SK-N-SH treated with all-trans-retinoic acid at 6 μM for 48 hours (cell line): Measurements from ENCODE around the gene EPN3.

Experiments
- ATAC-seq: fragments of 200-7000 bp; cut with Tn5 transposase; 3 replicates; pipeline ENCODE4 v1.9.1; 2020; ENCODE audit warnings: mild to moderate bottlenecking, moderate library complexity
- CSDC2 ChIP-seq: fragments of 250-450 bp; sonication (Bioruptor Pico); IDR thresholded peaks from 2 replicates; pipeline ENCODE4 v1.5.0; 2020; ENCODE audit warnings: mild to moderate bottlenecking, moderate library complexity
- CSRNP3 ChIP-seq: fragments of 250-450 bp; sonication (Bioruptor Pico); IDR thresholded peaks from 2 replicates; pipeline ENCODE4 v1.5.1; 2021; ENCODE audit warnings: mild to moderate bottlenecking, moderate library complexity
- ESRRG ChIP-seq: fragments of 250-450 bp; sonication (Bioruptor Pico); IDR thresholded peaks from 2 replicates; pipeline ENCODE4 v1.6.1; 2021; ENCODE audit warnings: mild to moderate bottlenecking
- ISL1 ChIP-seq: fragments of 250-450 bp; sonication (Bioruptor Pico); IDR thresholded peaks from 2 replicates; pipeline ENCODE4 v2.1.2; 2022; ENCODE audit warnings: mild to moderate bottlenecking, moderate library complexity
- OSR1 ChIP-seq: fragments of 250-450 bp; sonication (Bioruptor Pico); IDR thresholded peaks from 2 replicates; pipeline ENCODE4 v1.8.0; 2022; ENCODE audit warnings: moderate library complexity, mild to moderate bottlenecking, inconsistent platforms
- PATZ1 ChIP-seq: fragments of 250-450 bp; sonication (Bioruptor Pico); IDR thresholded peaks from 2 replicates; pipeline ENCODE4 v1.8.0; 2020; ENCODE audit warnings: mild to moderate bottlenecking, moderate library complexity, borderline replicate concordance
- POU6F1 ChIP-seq: fragments of 250-450 bp; sonication (Bioruptor Pico); IDR thresholded peaks from 2 replicates; pipeline ENCODE4 v1.8.0; 2021; ENCODE audit warnings: low read depth, mild to moderate bottlenecking, moderate library complexity, borderline replicate concordance
- PPARA ChIP-seq: fragments of 250-450 bp; sonication (Bioruptor Pico); IDR thresholded peaks from 2 replicates; pipeline ENCODE4 v1.5.0; 2020; ENCODE audit warnings: mild to moderate bottlenecking, borderline replicate concordance
- RARB ChIP-seq: fragments of 250-450 bp; sonication (Bioruptor Pico); IDR thresholded peaks from 2 replicates; pipeline ENCODE4 v1.8.0; 2021; ENCODE audit warnings: mild to moderate bottlenecking, moderate library complexity
- SNAI2 ChIP-seq: fragments of 250-450 bp; sonication (Bioruptor Pico); IDR thresholded peaks from 2 replicates; pipeline ENCODE4 v1.5.0; 2020; ENCODE audit warnings: mild to moderate bottlenecking, moderate library complexity
- TCF4 ChIP-seq: fragments of 250-450 bp; sonication (Bioruptor Pico); IDR thresholded peaks from 2 replicates; pipeline ENCODE4 v1.8.0; 2021; ENCODE audit warnings: mild to moderate bottlenecking, moderate library complexity, borderline replicate concordance
- TOX ChIP-seq: fragments of 250-450 bp; sonication (Bioruptor Pico); IDR thresholded peaks from 2 replicates; pipeline ENCODE4 v1.8.0; 2021; ENCODE audit warnings: mild to moderate bottlenecking, moderate library complexity, borderline replicate concordance
- TSHZ2 ChIP-seq: fragments of 250-450 bp; sonication (Bioruptor Pico); IDR thresholded peaks from 2 replicates; pipeline ENCODE4 v1.5.0; 2020; ENCODE audit warnings: mild to moderate bottlenecking, moderate library complexity
- ZFP3 ChIP-seq: fragments of 250-450 bp; sonication (Bioruptor Pico); IDR thresholded peaks from 2 replicates; pipeline ENCODE4 v1.5.0; 2020; ENCODE audit warnings: mild to moderate bottlenecking, moderate library complexity
- ZNF70 ChIP-seq: fragments of 450-650 bp; formaldehyde crosslinking; IDR thresholded peaks from 2 replicates; pipeline ENCODE4 v1.5.0; 2020; ENCODE audit warnings: mild to moderate bottlenecking, moderate library complexity
- ZNF8 ChIP-seq: fragments of 450-650 bp; formaldehyde crosslinking; IDR thresholded peaks from 2 replicates; pipeline ENCODE4 v1.5.0; 2020; ENCODE audit warnings: mild to moderate bottlenecking, moderate library complexity

The EPN3 gene

GRCh38 chr17:50492214-50492613, 40.3 kb upstream of the EPN3 start (continued):
- TF ChIP-seq TSHZ2 (CRISPR knock-in tag) (no peak), CSDC2 (CRISPR knock-in tag) (no peak), RARB (CRISPR knock-in tag) (no peak)

- TF ChIP-seq CSRNP3: no peak
- no peak for TF ChIP-seq PATZ1
- TF ChIP-seq SNAI2 (CRISPR knock-in tag): no peak
- no peak for TF ChIP-seq ZNF8 (CRISPR knock-in tag)
- peak; percentile 48; the same call in 2 of the 3 replicates for ATAC-seq
Observed at GRCh38 chr17:50493744-50494143, 38.8 kb upstream of the EPN3 start.

GRCh38 chr17:50495217-50495823, 37.2 kb upstream of the EPN3 start:
- peak; percentile 25; the same call in 1 of the 3 replicates for ATAC-seq
- TF ChIP-seq CSRNP3: no peak
- no peak for TF ChIP-seq RARB (CRISPR knock-in tag)
- TF ChIP-seq POU6F1 (CRISPR knock-in tag): no peak
- no peak for TF ChIP-seq ISL1 (CRISPR knock-in tag)
- TF ChIP-seq PATZ1: no peak
- no peak for TF ChIP-seq PPARA (CRISPR knock-in tag)
- TF ChIP-seq ZFP3: no peak
- TF ChIP-seq, all 23 proteins: peak for 0

GRCh38 chr17:50495918-50496317, 36.6 kb upstream of the EPN3 start:
- ATAC-seq: peak; percentile 69
- TF ChIP-seq ISL1 (CRISPR knock-in tag): no peak
- no peak for TF ChIP-seq TSHZ2 (CRISPR knock-in tag)
- TF ChIP-seq OSR1 (CRISPR knock-in tag): no peak
- TF ChIP-seq TCF4 (CRISPR knock-in tag): no peak
- no peak for TF ChIP-seq ZNF70
- no peak for TF ChIP-seq ESRRG (CRISPR knock-in tag)
- TF ChIP-seq TOX (CRISPR knock-in tag): no peak
- no peak for TF ChIP-seq ZNF8 (CRISPR knock-in tag)
- no peak for TF ChIP-seq CSRNP3
- no peak for TF ChIP-seq PPARA (CRISPR knock-in tag)
- TF ChIP-seq PATZ1: no peak
